ENCODE results near the gene CDH23.

CDH23 gene

GRCh38 chr10:71513936-71514335, 117.2 kb downstream of the CDH23 start:
- DNase-seq (ENCODE audit: low read depth, low spot score), result no peak

DNA sequence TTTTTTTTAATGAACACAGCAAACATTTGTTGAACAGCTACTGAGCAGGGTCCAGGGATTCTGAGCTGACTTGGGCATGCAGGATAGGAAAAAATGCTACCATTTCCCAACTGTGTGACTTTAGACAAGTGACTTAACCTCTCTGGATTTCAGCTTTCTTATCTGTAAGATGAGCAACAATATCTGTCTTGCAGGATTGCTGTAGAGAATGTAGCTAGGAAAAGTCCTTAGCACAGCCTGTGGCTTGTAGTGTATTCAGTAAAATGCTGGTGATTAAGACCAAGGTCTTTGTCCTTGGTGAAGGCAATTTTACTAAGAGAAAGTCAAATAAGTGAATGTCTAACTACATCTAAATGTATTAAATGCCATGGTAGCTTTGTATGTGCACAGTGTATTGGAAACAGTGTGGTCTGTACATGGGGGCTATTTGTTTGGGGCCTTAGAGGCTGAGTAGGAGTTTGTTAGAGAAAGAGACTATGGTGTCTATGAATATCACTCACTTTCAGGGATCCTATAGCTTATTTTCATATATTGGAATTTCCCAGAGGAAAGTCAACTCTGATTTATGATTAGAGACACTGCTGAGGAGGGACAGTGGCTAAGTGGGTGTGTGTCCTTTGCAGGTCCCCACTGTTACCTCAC, 118.9 kb downstream of the CDH23 start:
- no peak for DNase-seq (ENCODE audit: low read depth, low spot score)

- DNase-seq (ENCODE audit: low read depth, low spot score), result no peak
Observed at GRCh38 chr10:71516890-71517289, 120.2 kb downstream of the CDH23 start.

DNA sequence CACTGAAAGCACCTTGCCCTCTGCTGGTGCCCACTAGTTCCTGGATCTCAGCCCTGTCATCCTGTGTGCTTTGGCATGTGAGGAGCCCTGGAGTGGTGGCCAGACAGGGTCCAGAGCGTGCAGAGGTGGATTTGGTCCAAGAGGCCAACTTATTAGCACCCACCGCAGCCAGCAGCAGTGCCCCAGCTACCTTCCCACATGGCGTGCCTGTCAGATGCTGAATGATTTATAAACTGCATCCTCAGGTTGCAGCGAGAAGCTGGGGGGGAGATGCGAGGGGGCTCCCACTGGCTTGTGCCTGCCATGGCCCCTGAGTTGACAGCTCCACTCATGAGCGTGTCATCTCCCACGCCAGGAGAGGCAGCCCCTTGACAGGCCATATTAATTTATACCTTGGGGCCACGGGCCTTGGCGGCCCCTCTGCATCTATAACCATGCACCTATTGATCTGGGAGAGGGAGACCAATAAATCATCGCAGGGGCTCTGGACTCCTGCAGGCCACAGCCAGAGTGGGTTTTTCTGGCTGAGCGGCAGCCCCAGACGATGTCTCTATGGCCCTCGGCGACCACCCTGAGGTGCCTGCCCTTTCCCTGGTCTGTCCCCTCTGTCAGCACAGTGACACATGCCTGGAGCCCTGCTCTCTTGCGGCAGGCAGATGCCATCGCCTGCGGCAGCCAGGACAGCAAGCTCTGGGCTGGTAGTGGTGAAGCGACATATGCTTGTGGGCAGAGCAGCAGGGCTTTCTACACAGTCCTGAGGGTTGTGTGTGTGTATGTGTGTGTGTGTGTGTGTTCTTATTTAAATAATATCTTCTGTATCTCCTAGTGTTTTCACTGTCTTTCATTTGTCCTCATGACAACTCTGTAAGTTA, 120.8 kb downstream of the CDH23 start:
- no peak for DNase-seq (ENCODE audit: low read depth, low spot score)

DNA sequence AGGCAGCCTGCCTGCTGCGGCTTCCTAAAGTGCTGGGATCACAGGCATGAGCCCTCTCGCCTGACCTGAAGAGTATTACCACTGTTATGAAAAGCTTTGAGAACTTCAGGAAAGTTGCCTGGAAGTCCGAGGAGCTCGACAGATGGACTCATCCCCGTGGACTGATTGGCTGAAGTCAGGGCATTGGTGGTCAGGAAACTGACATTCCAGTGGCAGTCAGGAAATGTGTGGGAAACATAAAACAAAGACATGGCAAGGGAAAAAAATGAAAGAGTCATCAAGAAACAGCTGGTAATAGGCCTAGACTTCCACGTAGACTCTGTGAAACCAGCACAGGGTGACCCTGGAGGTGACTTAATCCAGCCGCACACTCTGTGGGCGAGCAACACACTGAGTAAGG, 123.3 kb downstream of the CDH23 start:
- DNase-seq (ENCODE audit: low read depth, low spot score), result no peak

GRCh38 chr10:71521504-71522441, 125.1 kb downstream of the CDH23 start:
- DNase-seq (ENCODE audit: low read depth, low spot score), result no peak

GRCh38 chr10:71522442-71523144, 125.9 kb downstream of the CDH23 start:
- no peak for DNase-seq (ENCODE audit: low read depth, low spot score)

DNA sequence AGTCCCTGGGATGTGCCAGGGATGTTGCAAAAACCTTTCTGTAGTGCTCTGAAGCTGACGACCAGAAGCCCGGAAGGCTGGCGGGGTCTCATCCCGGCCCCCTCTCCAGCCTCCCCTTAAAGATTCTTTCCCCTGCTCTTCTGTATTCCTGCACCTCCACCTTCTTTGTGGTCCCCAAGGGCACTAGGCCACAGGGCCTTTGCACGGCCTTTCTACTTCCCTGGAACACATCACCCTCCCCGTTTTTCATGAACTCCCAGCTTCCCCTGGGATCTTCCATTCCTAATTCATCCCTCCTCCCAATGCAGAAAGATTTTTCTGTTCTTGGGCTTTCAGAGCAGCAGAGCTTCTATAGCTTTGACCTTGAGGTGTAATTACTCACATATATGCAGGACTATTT, 127.0 kb downstream of the CDH23 start:
- no peak for DNase-seq (ENCODE audit: low read depth, low spot score)

DNA sequence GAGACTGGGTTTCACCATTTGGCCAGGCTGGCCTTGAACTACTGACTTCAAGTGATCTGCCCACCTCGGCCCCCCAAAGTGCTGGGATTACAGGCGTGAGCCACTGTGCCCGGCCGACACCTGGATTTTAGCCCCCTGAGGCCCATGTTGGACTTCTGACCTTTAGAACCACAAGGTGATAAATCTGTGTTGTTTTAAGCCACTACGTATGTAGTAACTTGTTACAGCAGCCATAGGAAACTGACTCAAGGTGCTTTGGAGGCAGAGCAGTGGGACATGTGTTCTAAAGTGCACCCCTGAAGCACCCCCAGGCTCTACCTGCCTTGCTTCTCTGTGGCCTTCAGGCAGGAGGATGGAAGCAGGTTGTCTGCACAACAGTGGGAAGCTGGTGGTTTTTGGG, 128.4 kb downstream of the CDH23 start:
- no peak for DNase-seq (ENCODE audit: low read depth, low spot score)

DNA sequence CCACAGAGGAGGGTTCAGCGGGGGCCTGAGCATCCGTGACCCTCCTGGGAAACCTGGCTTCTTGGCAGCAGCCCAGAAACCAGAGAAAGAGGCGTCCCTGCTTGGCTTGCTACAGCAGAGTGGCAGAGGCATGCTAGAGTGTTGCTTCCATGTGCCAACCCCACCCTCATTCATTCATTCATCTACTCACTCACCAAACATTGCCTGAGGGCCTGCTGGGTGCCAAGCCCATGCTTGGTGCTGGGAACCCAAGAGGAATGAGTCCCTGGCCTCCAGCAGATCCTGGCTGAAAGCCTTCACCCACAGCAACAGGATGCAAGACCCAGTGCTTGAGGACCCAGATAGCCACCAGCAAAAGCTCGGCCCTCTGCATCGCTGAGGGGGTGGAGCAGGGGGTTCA, 129.0 kb downstream of the CDH23 start:
- DNase-seq (ENCODE audit: low read depth, low spot score), result no peak

DNA sequence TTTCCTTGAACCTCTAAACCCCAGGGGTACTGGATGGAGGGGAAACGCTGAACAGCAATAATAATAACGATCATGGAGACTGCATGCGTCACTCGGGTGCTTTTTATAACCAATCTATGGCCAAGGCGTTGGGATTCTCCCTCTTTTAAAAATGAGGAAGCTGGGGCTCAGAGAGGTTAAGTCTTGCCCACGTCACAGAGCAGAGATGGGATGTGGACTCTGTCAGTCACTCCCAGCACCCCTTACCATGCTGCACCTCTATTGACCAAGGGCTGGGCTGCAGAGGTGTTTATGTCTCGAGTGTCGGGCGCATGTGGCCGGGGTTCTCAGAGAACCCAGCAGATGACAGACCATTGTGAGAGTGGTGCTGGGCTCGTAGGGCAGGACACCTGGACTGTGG, 129.9 kb downstream of the CDH23 start:
- no peak for DNase-seq (ENCODE audit: low read depth, low spot score)

GRCh38 chr10:71527135-71527534, 130.4 kb downstream of the CDH23 start:
- DNase-seq (ENCODE audit: low read depth, low spot score), result no peak

DNA sequence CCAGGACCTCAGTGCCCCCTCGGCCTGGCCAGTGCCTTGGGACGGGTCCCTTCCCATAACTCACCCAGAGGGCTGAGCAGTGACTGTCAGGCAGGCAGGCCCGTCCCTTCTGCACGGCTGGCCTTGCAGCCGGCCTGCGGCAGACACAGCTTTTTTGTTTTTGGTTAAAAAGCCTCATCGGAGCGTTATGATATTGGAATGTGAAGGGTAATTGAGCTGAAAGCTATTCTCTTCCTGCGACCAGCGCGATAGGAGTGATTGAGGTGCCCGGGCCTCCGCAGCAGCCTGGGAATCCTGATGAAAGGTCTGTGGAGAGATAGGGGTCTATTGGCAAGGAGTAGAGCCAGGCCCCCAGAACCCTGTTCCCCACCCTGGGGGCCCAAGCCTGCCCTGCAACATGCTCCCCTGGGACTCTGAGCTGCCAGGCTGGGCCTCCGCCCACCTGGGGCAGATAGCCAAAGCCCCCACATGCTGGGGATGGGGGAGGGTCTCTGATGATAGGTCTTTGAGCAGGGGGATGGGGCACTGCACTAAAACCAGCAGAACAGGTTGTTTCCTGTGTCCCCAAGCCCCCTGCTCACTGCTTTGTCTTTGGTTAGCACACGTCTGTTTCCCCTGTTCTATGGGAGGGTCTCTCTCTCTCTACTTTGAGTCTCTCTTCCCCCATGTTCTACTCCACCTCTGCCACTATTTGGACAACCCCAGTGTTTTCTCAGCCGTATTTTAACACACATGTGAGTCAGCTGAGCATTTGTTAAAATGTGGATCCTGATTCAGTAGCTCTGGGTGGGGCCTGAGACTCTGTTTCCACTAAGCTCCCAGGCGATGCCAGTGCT, 131.9 kb downstream of the CDH23 start:
- no peak for DNase-seq (ENCODE audit: low read depth, low spot score)

DNA sequence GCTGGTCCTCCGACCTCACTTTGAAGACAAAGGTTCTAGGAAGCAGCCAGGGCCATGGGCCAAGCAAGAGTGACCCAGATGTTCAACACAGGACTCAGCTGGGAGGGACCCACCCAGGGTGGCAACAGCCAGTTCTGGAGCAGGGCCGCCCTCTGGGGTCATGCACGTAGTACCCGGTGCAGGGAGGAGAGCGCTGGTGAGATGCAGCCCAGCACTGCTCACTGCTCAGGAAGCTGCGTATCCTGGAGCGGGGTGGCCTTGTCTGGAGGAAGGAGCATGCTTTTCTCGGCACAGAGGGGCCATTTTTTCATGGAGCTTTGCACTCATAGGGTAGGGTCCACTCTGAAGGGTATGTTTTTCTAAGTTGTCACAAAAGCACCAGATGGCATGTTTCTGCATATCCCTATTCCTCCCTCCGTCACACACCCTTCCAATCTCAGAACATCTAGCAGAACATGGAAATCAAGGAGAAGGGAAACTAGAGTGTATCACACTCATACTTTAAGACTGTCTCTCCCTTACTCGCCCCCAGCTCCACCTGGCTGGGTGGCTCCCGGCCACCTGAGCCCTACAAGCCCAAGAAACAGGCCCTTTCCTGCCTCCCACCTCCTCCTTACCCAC, 132.6 kb downstream of the CDH23 start:
- no peak for DNase-seq (ENCODE audit: low read depth, low spot score)

DNA sequence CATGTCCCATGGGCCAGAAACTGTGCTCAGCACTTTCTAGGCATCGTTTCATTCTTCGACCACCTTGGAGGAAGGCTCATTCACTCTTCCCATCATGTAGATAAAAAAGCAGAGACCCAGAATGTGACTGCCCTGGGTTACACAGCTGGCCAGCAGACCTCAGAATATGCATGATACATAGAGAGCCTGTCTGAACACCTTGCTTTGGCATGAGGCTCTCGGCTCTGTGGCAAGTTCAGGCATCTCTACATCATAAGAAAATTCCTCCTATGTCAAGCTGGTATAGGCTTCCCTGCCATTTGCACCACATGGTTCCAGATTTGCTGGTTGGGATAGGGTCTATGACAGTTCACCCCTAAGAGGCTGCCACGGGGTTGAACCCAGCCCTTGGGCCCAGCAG, 134.1 kb downstream of the CDH23 start:
- DNase-seq (ENCODE audit: low read depth, low spot score), result no peak

- DNase-seq (ENCODE audit: low read depth, low spot score), result no peak
Observed at GRCh38 chr10:71531485-71532446, 135.0 kb downstream of the CDH23 start.

- no peak for DNase-seq (ENCODE audit: low read depth, low spot score)
Observed at GRCh38 chr10:71532878-71533277, 136.2 kb downstream of the CDH23 start.

- DNase-seq (ENCODE audit: low read depth, low spot score), result no peak
Observed at GRCh38 chr10:71533936-71534335, 137.2 kb downstream of the CDH23 start.

Measured in activated CD4-positive, CD25-positive, alpha-beta regulatory T cell treated with anti-CD3 and anti-CD28 coated beads, Interleukin-2, amount 50 U/mL, for 16 hours (primary cell).